GM23338 (cell line): ENCODE measurements around the gene MYO16.

Experiments used
- CTCF ChIP-seq, 2 experiments: fragments of 200-600 bp in 1 of 2; sonication (generic) in 1 of 2; conservative IDR thresholded peaks; 2 replicates each; pipeline versions ENCODE4 v1.5.1 to v1.6.1; 2016 to 2017; ENCODE audit warnings: antibody characterized with exemption in 2 of 2, low read depth in 2 of 2, mild to moderate bottlenecking in 2 of 2, moderate library complexity in 1 of 2
- EZH2 ChIP-seq: fragments of 200-600 bp; sonication (generic); IDR thresholded peaks from one replicate; pipeline ENCODE4 v1.8.0; 2017; ENCODE audit warnings: antibody characterized with exemption, mild to moderate bottlenecking, low read depth; ENCODE audit not compliant: unreplicated experiment
- EZH2phosphoT487 ChIP-seq: fragments of 200-600 bp; sonication (generic); IDR thresholded peaks from one replicate; pipeline ENCODE4 v1.8.1; 2018; ENCODE audit warnings: antibody characterized with exemption; ENCODE audit not compliant: unreplicated experiment
- JUNB ChIP-seq: IDR thresholded peaks from one replicate; pipeline ENCODE4 v1.6.1; 2016; ENCODE audit warnings: antibody characterized with exemption; ENCODE audit not compliant: unreplicated experiment
- POLR2AphosphoS5 ChIP-seq: IDR thresholded peaks from 2 replicates; pipeline ENCODE4 v1.6.1; 2016; ENCODE audit warnings: antibody characterized with exemption, low read depth
- ZNF114 ChIP-seq: fragments of 250-450 bp; sonication (Bioruptor Pico); IDR thresholded peaks from 2 replicates; pipeline ENCODE4 v1.5.0; 2020; ENCODE audit warnings: mild to moderate bottlenecking, moderate library complexity
- TF ChIP-seq, protein P1 (sequence below): IDR thresholded peaks from one replicate; pipeline ENCODE4 v1.6.1; 2018; ENCODE audit warnings: antibody characterized with exemption; ENCODE audit not compliant: unreplicated experiment
- TF ChIP-seq, protein P2 (sequence below): fragments of 250-450 bp; sonication (Bioruptor Pico); IDR thresholded peaks from 2 replicates; pipeline ENCODE4 v1.5.0; 2020; ENCODE audit warnings: mild to moderate bottlenecking, moderate library complexity

DNA sequence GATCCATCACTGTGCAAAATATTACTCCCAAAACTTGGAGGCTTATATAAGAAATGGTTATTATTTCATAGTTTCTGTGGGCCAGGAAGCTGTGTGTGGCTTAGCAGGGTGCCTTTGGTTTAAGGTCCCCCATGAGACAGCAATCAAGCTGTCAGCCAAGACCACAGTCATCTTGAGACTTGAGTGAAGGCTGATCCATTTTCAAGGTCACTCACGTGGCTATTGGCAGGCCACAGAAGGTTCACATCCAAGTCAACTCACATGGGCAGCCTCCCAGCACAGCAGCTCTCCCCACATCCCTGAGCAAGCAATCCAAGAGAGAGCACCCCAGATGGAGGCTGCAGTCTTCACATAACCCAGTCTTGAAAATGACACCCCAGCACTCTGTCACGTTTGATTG is 537.4 kb downstream of the MYO16 start:
- TF ChIP-seq CTCF (conservative IDR thresholded peaks at IDR 0.05; ENCODE audit: low read depth in 2 of 2) = no peak
- no peak for TF ChIP-seq EZH2
- TF ChIP-seq, protein P1, sequence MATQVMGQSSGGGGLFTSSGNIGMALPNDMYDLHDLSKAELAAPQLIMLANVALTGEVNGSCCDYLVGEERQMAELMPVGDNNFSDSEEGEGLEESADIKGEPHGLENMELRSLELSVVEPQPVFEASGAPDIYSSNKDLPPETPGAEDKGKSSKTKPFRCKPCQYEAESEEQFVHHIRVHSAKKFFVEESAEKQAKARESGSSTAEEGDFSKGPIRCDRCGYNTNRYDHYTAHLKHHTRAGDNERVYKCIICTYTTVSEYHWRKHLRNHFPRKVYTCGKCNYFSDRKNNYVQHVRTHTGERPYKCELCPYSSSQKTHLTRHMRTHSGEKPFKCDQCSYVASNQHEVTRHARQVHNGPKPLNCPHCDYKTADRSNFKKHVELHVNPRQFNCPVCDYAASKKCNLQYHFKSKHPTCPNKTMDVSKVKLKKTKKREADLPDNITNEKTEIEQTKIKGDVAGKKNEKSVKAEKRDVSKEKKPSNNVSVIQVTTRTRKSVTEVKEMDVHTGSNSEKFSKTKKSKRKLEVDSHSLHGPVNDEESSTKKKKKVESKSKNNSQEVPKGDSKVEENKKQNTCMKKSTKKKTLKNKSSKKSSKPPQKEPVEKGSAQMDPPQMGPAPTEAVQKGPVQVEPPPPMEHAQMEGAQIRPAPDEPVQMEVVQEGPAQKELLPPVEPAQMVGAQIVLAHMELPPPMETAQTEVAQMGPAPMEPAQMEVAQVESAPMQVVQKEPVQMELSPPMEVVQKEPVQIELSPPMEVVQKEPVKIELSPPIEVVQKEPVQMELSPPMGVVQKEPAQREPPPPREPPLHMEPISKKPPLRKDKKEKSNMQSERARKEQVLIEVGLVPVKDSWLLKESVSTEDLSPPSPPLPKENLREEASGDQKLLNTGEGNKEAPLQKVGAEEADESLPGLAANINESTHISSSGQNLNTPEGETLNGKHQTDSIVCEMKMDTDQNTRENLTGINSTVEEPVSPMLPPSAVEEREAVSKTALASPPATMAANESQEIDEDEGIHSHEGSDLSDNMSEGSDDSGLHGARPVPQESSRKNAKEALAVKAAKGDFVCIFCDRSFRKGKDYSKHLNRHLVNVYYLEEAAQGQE = no peak
- TF ChIP-seq POLR2AphosphoS5 = no peak
- TF ChIP-seq, protein P2, sequence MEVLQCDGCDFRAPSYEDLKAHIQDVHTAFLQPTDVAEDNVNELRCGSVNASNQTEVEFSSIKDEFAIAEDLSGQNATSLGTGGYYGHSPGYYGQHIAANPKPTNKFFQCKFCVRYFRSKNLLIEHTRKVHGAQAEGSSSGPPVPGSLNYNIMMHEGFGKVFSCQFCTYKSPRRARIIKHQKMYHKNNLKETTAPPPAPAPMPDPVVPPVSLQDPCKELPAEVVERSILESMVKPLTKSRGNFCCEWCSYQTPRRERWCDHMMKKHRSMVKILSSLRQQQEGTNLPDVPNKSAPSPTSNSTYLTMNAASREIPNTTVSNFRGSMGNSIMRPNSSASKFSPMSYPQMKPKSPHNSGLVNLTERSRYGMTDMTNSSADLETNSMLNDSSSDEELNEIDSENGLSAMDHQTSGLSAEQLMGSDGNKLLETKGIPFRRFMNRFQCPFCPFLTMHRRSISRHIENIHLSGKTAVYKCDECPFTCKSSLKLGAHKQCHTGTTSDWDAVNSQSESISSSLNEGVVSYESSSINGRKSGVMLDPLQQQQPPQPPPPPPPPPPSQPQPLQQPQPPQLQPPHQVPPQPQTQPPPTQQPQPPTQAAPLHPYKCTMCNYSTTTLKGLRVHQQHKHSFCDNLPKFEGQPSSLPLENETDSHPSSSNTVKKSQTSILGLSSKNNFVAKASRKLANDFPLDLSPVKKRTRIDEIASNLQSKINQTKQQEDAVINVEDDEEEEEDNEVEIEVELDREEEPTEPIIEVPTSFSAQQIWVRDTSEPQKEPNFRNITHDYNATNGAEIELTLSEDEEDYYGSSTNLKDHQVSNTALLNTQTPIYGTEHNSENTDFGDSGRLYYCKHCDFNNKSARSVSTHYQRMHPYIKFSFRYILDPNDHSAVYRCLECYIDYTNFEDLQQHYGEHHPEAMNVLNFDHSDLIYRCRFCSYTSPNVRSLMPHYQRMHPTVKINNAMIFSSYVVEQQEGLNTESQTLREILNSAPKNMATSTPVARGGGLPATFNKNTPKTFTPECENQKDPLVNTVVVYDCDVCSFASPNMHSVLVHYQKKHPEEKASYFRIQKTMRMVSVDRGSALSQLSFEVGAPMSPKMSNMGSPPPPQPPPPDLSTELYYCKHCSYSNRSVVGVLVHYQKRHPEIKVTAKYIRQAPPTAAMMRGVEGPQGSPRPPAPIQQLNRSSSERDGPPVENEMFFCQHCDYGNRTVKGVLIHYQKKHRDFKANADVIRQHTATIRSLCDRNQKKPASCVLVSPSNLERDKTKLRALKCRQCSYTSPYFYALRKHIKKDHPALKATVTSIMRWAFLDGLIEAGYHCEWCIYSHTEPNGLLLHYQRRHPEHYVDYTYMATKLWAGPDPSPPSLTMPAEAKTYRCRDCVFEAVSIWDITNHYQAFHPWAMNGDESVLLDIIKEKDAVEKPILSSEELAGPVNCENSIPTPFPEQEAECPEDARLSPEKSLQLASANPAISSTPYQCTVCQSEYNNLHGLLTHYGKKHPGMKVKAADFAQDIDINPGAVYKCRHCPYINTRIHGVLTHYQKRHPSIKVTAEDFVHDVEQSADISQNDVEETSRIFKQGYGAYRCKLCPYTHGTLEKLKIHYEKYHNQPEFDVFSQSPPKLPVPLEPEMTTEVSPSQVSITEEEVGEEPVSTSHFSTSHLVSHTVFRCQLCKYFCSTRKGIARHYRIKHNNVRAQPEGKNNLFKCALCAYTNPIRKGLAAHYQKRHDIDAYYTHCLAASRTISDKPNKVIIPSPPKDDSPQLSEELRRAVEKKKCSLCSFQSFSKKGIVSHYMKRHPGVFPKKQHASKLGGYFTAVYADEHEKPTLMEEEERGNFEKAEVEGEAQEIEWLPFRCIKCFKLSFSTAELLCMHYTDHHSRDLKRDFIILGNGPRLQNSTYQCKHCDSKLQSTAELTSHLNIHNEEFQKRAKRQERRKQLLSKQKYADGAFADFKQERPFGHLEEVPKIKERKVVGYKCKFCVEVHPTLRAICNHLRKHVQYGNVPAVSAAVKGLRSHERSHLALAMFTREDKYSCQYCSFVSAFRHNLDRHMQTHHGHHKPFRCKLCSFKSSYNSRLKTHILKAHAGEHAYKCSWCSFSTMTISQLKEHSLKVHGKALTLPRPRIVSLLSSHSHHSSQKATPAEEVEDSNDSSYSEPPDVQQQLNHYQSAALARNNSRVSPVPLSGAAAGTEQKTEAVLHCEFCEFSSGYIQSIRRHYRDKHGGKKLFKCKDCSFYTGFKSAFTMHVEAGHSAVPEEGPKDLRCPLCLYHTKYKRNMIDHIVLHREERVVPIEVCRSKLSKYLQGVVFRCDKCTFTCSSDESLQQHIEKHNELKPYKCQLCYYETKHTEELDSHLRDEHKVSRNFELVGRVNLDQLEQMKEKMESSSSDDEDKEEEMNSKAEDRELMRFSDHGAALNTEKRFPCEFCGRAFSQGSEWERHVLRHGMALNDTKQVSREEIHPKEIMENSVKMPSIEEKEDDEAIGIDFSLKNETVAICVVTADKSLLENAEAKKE = no peak
- no peak for TF ChIP-seq ZNF114
- TF ChIP-seq EZH2phosphoT487 = no peak
- TF ChIP-seq JUNB = no peak
